A673 (cell line): ENCODE data around the gene P4HA2. TPM values are rescaled to one million over a fixed set of nuclear protein-coding genes. Genes with fewer than 3 reads are reported as not detected.

Experiments used
- BruUV-seq: library from RNA; stranded (reverse); fragments of 400-500 nt; replicated peaks from 2 replicates; lab custom pipeline; 2021; lab: Mats Ljungman, UMichigan
- CTCF ChIA-PET: fragments of 300-600 bp; sonication (Branson Sonifier 250); formaldehyde crosslinking; loops from one replicate; lab custom pipeline; 2022; ENCODE audit warnings: antibody characterized with exemption; lab: Charles Lee
- POLR2A ChIA-PET: fragments of 300-600 bp; sonication (Branson Sonifier 250); formaldehyde crosslinking; loops from one replicate; lab custom pipeline; 2022; ENCODE audit warnings: antibody characterized with exemption; ENCODE audit not compliant: low non-redundant PET; lab: Charles Lee
- DNase-seq: peaks from one replicate; pipeline ENCODE4 v3.0.0-alpha.2; 2015; ENCODE audit warnings: low spot score
- H3K27ac ChIP-seq: fragments of 200-600 bp; sonication (generic); 2 replicates; pipeline ENCODE4 v1.5.1; 2016; ENCODE audit warnings: mixed run types, low read depth, mild to moderate bottlenecking, mixed read lengths, antibody characterized with exemption, low read length; ENCODE audit not compliant: poor library complexity, severe bottlenecking
- H3K27me3 ChIP-seq: fragments of 200-600 bp; sonication (generic); replicated peaks from 2 replicates; pipeline ENCODE4 v1.6.1; 2017; ENCODE audit warnings: mixed run types, low read depth, mild to moderate bottlenecking, mixed read lengths, antibody characterized with exemption, low read length; ENCODE audit not compliant: insufficient read depth, poor library complexity
- H3K36me3 ChIP-seq: fragments of 200-600 bp; sonication (generic); 2 replicates; pipeline ENCODE4 v1.6.1; 2016; ENCODE audit warnings: mixed run types, mild to moderate bottlenecking, mixed read lengths, antibody characterized with exemption, low read length; ENCODE audit not compliant: insufficient read depth, poor library complexity, severe bottlenecking
- H3K4me1 ChIP-seq: fragments of 200-600 bp; sonication (generic); 2 replicates; pipeline ENCODE4 v1.6.1; 2017; ENCODE audit warnings: mixed run types, mild to moderate bottlenecking, mixed read lengths, antibody characterized with exemption, low read length; ENCODE audit not compliant: insufficient read depth, poor library complexity, severe bottlenecking
- H3K4me3 ChIP-seq: fragments of 200-600 bp; sonication (generic); 2 replicates; pipeline ENCODE4 v1.5.1; 2016; ENCODE audit warnings: low read depth, mixed run types, mild to moderate bottlenecking, mixed read lengths, low read length; ENCODE audit not compliant: poor library complexity, severe bottlenecking
- H3K9me3 ChIP-seq: fragments of 200-600 bp; sonication (generic); 2 replicates; pipeline ENCODE4 v1.6.1; 2016; ENCODE audit warnings: mixed run types, low read depth, mild to moderate bottlenecking, mixed read lengths, antibody characterized with exemption, low read length; ENCODE audit not compliant: poor library complexity, severe bottlenecking
- CTCF ChIP-seq: fragments of 300-800, 200-600 bp; sonication (generic); conservative IDR thresholded peaks from 2 replicates; pipeline ENCODE4 v1.5.1; 2017; ENCODE audit warnings: low read depth, mild to moderate bottlenecking, antibody characterized with exemption, low read length, moderate library complexity, mixed read lengths
- EZH2 ChIP-seq: fragments of 200-600 bp; sonication (generic); IDR thresholded peaks from 2 replicates; pipeline ENCODE4 v1.6.1; 2017; ENCODE audit warnings: borderline replicate concordance, low read depth, mild to moderate bottlenecking, mixed read lengths, antibody characterized with exemption, low read length; ENCODE audit not compliant: poor library complexity, severe bottlenecking
- intact Hi-C: fragments of 100-400 bp; cut with micrococcal nuclease; formaldehyde crosslinking; loops from one replicate; pipeline ENCODE4 v1.10.0; 2022; ENCODE audit not compliant: unreplicated experiment
- total RNA-seq: library from RNA; stranded (reverse); gene quantifications from 2 replicates; pipeline ENCODE4 v1.2.3, GENCODE V29; 2021

P4HA2 gene
- total RNA-seq, 1 experiment from 2014 or later = 2.8 TPM

- no TSS peak for BruUV-seq
- POLR2A ChIA-PET = no interaction called here
- no peaks in the 10 kb centered on the region for H3K36me3 ChIP-seq
- CTCF ChIA-PET = no interaction called here
- no peak for DNase-seq
- no peaks in the 10 kb centered on the region for H3K9me3 ChIP-seq
- intact Hi-C loops = no loop called here
- no peak overlapping the region for H3K4me3 ChIP-seq
- no peak for TF ChIP-seq EZH2
- TF ChIP-seq CTCF = no peak
- H3K27ac ChIP-seq = no peak overlapping the region
- no peaks in the 10 kb centered on the region for H3K27me3 ChIP-seq
- peaks cover 9% of the 10 kb centered on the region for H3K4me1 ChIP-seq
Observed at GRCh38 chr5:132254321-132254977, 26.8 kb upstream of the P4HA2 start.

GRCh38 chr5:132253452-132254320 is 26.0 kb upstream of the P4HA2 start:
- no peak overlapping the region for H3K27ac ChIP-seq
- intact Hi-C loops = no loop called here
- H3K4me1 ChIP-seq = peaks cover 6% of the 10 kb centered on the region
- H3K27me3 ChIP-seq = no peaks in the 10 kb centered on the region
- TF ChIP-seq CTCF (no peak), EZH2 (no peak)
- H3K9me3 ChIP-seq = no peaks in the 10 kb centered on the region
- BruUV-seq = no TSS peak
- no peak for DNase-seq
- ChIA-PET POLR2A (no interaction called here), CTCF (no interaction called here)
- no peaks in the 10 kb centered on the region for H3K36me3 ChIP-seq
- H3K4me3 ChIP-seq = no peak overlapping the region

GRCh38 chr5:132253008-132253441 is 25.4 kb upstream of the P4HA2 start:
- Histone ChIP-seq H3K9me3 (no peaks in the 10 kb centered on the region), H3K27ac (no peak overlapping the region), H3K4me3 (no peak overlapping the region), H3K36me3 (no peaks in the 10 kb centered on the region), H3K27me3 (no peaks in the 10 kb centered on the region), H3K4me1 (peaks cover 2% of the 10 kb centered on the region)
- DNase-seq = no peak
- no TSS peak for BruUV-seq
- no peak for TF ChIP-seq CTCF
- no peak for TF ChIP-seq EZH2
- ChIA-PET CTCF (no interaction called here), POLR2A (no interaction called here)
- intact Hi-C loops = no loop called here
